A673 (cell line): ENCODE measurements around the gene SULT1A1.

ENCODE experiments used
- CTCF ChIP-seq: fragments of 300-800, 200-600 bp; sonication (generic); conservative IDR thresholded peaks from 2 replicates; pipeline ENCODE4 v1.5.1; 2017; ENCODE audit warnings: low read depth, mild to moderate bottlenecking, antibody characterized with exemption, low read length, moderate library complexity, mixed read lengths
- EZH2 ChIP-seq: fragments of 200-600 bp; sonication (generic); IDR thresholded peaks from 2 replicates; pipeline ENCODE4 v1.6.1; 2017; ENCODE audit warnings: borderline replicate concordance, low read depth, mild to moderate bottlenecking, mixed read lengths, antibody characterized with exemption, low read length; ENCODE audit not compliant: poor library complexity, severe bottlenecking

GRCh38 chr16:28616636-28617035 is 6.8 kb upstream of the SULT1A1 start:
- TF ChIP-seq CTCF (no peak), EZH2 (no peak)
